ENCODE measurements around the gene ITGA11.

Gene ITGA11

GRCh38 chr15:68316061-68316804 lies 115.7 kb downstream of the ITGA11 start:
- Histone ChIP-seq H3K9me3 (ENCODE audit: control insufficient read depth, low read depth, low read length) (no peaks in the 10 kb centered on the region), H3K27me3 (ENCODE audit: control insufficient read depth, insufficient read depth, low read length) (no peaks in the 10 kb centered on the region), H3K4me1 (ENCODE audit: control insufficient read depth, low read depth, low read length) (peaks cover 13% of the 10 kb centered on the region), H3K36me3 (ENCODE audit: control insufficient read depth, low read depth, low read length) (no peaks in the 10 kb centered on the region), H3K27ac (ENCODE audit: low read length) (no peak overlapping the region), H3K4me3 (ENCODE audit: low read length) (no peak overlapping the region), H3K9ac (ENCODE audit: low read length) (no peak overlapping the region)

DNA sequence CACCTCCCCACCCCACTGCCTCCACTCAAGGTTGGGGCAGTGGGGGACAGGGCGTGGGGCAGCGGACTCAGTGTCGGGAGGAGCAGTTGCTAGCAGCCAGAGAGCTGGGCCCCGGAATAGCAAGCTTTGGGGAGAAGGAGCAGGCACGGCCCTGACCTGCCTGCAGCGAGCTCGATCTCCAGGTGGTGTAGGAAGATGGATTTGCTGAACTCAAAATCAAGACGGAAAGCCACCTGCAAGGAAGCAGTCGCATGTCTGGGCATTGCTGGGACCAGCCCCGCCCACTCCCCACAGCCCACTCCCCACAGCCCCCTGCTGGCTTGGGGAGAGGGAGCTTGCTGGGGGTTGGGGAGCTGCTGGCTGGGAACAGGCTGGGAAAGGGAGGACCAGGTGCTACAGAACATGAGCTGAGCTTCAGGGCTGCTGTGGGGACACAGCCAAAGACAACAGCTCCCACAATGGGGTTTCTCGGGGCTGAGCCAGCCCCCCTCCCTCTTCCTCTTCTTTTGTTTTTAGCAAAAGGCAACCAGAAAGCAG lies 116.4 kb downstream of the ITGA11 start:
- no peak overlapping the region for H3K27ac ChIP-seq (ENCODE audit: low read length)
- no peaks in the 10 kb centered on the region for H3K27me3 ChIP-seq (ENCODE audit: control insufficient read depth, insufficient read depth, low read length)
- H3K4me3 ChIP-seq (ENCODE audit: low read length) = no peak overlapping the region

DNA sequence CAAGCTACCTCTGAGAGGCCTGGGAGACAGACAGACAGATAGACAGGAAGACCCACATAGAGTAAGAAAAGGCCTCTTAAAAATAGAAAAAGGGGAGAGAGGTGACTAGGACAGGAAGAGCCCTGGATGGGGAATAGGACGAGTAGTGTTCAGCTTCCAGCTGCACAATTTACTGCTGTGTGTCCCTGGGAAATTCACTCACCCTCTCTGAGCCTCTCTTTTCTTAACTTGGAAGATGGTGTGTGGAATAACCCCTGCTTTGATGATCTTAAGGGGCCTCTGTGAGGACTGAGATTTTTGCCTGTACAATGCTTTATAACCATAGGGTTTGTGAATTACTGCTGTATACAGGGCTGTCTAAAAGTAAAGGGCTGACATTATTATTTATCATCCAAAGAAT lies 116.9 kb downstream of the ITGA11 start:
- H3K9me3 ChIP-seq (ENCODE audit: control insufficient read depth, low read depth, low read length) = no peaks in the 10 kb centered on the region
- H3K4me3 ChIP-seq (ENCODE audit: low read length) = no peak overlapping the region
- H3K27me3 ChIP-seq (ENCODE audit: control insufficient read depth, insufficient read depth, low read length) = no peaks in the 10 kb centered on the region
- H3K9ac ChIP-seq (ENCODE audit: low read length) = no peak overlapping the region
- H3K27ac ChIP-seq (ENCODE audit: low read length) = no peak overlapping the region
- no peaks in the 10 kb centered on the region for H3K36me3 ChIP-seq (ENCODE audit: control insufficient read depth, low read depth, low read length)
- peaks cover 13% of the 10 kb centered on the region for H3K4me1 ChIP-seq (ENCODE audit: control insufficient read depth, low read depth, low read length)

More for the DNA sequence above, 116.4 kb downstream of the ITGA11 start:
- H3K36me3 ChIP-seq (ENCODE audit: control insufficient read depth, low read depth, low read length) = no peaks in the 10 kb centered on the region
- H3K4me1 ChIP-seq (ENCODE audit: control insufficient read depth, low read depth, low read length) = peaks cover 13% of the 10 kb centered on the region
- no peaks in the 10 kb centered on the region for H3K9me3 ChIP-seq (ENCODE audit: control insufficient read depth, low read depth, low read length)
- H3K9ac ChIP-seq (ENCODE audit: low read length) = no peak overlapping the region

DNA sequence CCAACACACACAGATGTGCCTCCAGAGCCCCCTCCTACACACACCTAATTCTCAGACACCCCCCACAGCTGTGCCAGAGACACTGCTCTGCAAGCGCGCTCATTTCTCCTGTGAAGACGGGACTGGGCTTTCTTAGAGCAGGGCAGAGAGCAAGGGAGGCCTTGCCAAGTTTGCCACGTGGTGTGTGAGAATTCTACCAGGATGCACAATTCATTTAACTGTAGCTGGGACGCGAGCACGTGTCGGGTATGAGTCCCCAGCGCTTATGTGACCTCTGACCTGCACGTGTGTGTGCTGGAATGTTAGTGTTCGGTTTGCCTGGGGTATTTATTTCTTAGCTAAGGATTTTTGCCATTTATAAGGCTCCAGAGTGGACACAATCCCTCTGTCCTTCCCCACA lies 117.4 kb downstream of the ITGA11 start:
- Histone ChIP-seq H3K36me3 (ENCODE audit: control insufficient read depth, low read depth, low read length) (no peaks in the 10 kb centered on the region), H3K27ac (ENCODE audit: low read length) (no peak overlapping the region), H3K27me3 (ENCODE audit: control insufficient read depth, insufficient read depth, low read length) (no peaks in the 10 kb centered on the region), H3K9ac (ENCODE audit: low read length) (no peak overlapping the region), H3K9me3 (ENCODE audit: control insufficient read depth, low read depth, low read length) (no peaks in the 10 kb centered on the region), H3K4me3 (ENCODE audit: low read length) (no peak overlapping the region), H3K4me1 (ENCODE audit: control insufficient read depth, low read depth, low read length) (peaks cover 13% of the 10 kb centered on the region)

DNA sequence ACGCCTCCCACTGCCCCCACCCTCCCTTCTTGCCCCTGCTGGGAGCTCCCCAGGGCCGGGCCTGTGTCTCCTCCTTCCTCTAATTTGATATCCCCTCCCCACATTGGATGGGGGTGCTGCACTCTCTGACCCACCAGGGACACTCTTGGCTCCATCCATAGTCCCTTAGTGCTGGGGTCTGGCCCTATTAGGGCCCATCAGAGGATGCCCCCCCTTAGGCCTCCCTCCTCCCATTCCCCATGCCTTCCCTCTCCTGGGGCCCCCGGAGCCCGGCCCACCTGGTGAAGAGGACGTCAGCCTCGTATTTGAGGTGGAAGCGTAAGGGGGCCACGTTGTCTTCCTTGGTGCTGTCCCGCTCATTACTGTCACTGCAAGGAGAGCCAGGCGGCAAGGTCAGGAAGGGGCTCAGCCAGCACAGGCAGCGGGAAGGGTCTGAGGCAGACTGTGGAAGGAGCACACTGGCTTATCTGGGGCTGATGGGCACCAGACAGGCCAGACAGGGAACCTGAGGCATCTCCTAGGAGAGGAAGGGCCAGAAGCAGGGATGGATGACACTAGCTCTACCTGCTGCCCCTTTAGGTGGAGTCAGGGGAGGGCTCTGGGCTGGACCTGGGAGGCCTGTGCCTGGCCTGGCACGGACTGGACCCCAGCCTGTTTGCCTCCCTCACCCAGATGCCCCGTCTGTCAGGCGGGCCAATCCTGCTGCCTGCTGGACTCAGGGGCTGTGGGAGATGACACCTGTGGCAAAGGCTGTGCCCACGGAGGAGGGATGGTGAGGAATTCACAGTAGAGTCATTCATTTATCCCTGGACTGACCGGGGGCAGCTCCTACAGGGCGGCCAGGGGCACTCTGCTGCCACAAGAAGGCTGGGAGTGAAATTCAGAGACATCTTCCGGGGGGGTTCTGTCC lies 118.2 kb downstream of the ITGA11 start:
- Histone ChIP-seq H3K4me3 (ENCODE audit: low read length) (no peak overlapping the region), H3K9ac (ENCODE audit: low read length) (no peak overlapping the region), H3K9me3 (ENCODE audit: control insufficient read depth, low read depth, low read length) (no peaks in the 10 kb centered on the region), H3K27me3 (ENCODE audit: control insufficient read depth, insufficient read depth, low read length) (no peaks in the 10 kb centered on the region), H3K36me3 (ENCODE audit: control insufficient read depth, low read depth, low read length) (no peaks in the 10 kb centered on the region), H3K27ac (ENCODE audit: low read length) (no peak overlapping the region), H3K4me1 (ENCODE audit: control insufficient read depth, low read depth, low read length) (peaks cover 13% of the 10 kb centered on the region)

GRCh38 chr15:68312701-68313204 lies 119.2 kb downstream of the ITGA11 start:
- Histone ChIP-seq H3K4me3 (ENCODE audit: low read length) (no peak overlapping the region), H3K27me3 (ENCODE audit: control insufficient read depth, insufficient read depth, low read length) (no peaks in the 10 kb centered on the region), H3K36me3 (ENCODE audit: control insufficient read depth, low read depth, low read length) (no peaks in the 10 kb centered on the region), H3K9me3 (ENCODE audit: control insufficient read depth, low read depth, low read length) (no peaks in the 10 kb centered on the region), H3K27ac (ENCODE audit: low read length) (no peak overlapping the region), H3K9ac (ENCODE audit: low read length) (no peak overlapping the region), H3K4me1 (ENCODE audit: control insufficient read depth, low read depth, low read length) (peaks cover 13% of the 10 kb centered on the region)

DNA sequence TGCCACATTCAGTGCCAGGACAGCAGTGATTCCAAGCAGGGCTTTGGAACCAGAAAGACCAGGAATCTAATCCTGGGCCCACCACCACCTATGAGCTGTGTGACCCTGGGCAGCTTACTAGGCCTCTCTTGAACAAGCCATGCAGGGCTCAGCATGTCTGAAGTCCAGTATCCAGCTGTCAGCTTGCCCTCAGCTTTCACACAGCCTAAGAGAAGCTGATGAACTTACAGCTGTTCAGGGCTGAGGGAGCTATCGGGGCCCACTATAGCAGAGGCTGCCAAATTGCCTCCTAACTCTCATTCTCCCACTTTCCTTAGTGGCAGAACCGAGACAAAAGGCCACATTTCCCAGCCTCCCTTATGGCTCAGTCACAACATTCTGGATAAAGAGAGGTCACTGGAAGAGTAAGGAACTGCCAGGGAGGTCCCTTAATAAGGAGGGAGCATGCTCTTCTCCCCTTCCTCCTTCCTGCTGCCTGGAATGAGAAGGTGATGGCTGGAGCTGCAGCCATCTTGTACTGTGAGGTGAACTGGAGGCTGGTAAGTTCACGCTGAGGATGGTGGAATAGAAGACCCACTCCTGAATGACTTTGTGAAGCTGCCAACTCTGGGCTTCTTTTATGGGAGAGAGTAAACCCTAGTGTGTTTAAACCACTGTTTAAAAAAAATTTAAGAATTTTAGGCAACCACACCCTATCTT lies 120.0 kb downstream of the ITGA11 start:
- Histone ChIP-seq H3K4me3 (ENCODE audit: low read length) (no peak overlapping the region), H3K27me3 (ENCODE audit: control insufficient read depth, insufficient read depth, low read length) (no peaks in the 10 kb centered on the region), H3K4me1 (ENCODE audit: control insufficient read depth, low read depth, low read length) (peaks cover 17% of the 10 kb centered on the region), H3K36me3 (ENCODE audit: control insufficient read depth, low read depth, low read length) (no peaks in the 10 kb centered on the region), H3K9me3 (ENCODE audit: control insufficient read depth, low read depth, low read length) (no peaks in the 10 kb centered on the region), H3K9ac (ENCODE audit: low read length) (no peak overlapping the region), H3K27ac (ENCODE audit: low read length) (no peak overlapping the region)

DNA sequence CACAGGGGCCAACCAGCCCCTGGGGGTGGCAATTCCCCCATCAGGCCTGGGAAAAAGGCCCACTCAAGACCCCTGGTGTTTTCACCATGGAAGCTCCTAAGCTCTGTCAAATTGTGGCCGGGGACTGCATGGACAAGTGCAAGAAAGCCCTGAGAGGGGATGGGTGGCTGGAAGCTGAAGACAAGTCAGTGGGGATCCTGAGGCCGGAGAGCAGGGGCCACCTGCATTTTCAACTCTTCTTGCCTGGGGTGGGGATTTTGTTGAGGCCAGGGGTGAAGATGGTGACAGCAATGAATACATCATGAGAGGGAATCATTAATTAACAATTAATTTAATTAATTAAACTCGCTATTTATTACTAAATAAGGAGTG lies 120.5 kb downstream of the ITGA11 start:
- peaks cover 21% of the 10 kb centered on the region for H3K4me1 ChIP-seq (ENCODE audit: control insufficient read depth, low read depth, low read length)
- no peak overlapping the region for H3K27ac ChIP-seq (ENCODE audit: low read length)
- no peak overlapping the region for H3K9ac ChIP-seq (ENCODE audit: low read length)
- no peaks in the 10 kb centered on the region for H3K9me3 ChIP-seq (ENCODE audit: control insufficient read depth, low read depth, low read length)
- H3K36me3 ChIP-seq (ENCODE audit: control insufficient read depth, low read depth, low read length) = no peaks in the 10 kb centered on the region
- H3K27me3 ChIP-seq (ENCODE audit: control insufficient read depth, insufficient read depth, low read length) = no peaks in the 10 kb centered on the region
- H3K4me3 ChIP-seq (ENCODE audit: low read length) = no peak overlapping the region

DNA sequence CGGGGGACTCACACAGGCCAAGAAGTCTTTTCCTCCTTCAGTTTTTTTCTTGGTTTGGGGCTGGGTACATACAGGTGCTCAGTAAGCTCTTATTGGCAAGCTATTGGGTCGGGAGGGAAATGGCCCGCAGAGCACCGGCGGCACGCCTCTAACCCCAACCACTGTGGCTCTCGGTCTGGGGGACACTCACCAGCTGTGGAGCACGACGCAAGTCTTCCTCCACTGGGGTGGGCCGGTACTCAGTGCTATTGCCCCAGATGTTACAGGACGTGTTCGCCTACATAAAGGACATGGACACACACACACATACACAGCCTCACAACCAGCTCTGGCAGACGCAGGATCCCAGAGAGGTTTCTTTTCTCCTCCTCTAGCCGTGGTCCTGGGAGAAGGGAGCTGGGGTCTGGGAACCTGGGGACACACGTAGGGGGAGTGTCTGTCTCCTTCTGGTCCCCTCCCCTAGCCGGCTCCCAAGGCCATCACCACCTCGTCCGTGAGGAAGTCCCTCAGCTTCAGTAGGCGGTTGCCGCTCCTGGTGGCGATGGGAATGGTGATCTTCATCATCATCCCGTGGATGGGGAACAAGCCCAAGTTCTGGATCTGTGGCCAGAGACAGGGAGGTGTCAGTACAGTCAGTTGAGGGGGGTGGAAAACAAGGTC lies 121.0 kb downstream of the ITGA11 start:
- H3K36me3 ChIP-seq (ENCODE audit: control insufficient read depth, low read depth, low read length) = no peaks in the 10 kb centered on the region
- H3K4me3 ChIP-seq (ENCODE audit: low read length) = no peak overlapping the region
- H3K9ac ChIP-seq (ENCODE audit: low read length) = no peak overlapping the region
- H3K27ac ChIP-seq (ENCODE audit: low read length) = no peak overlapping the region
- no peaks in the 10 kb centered on the region for H3K27me3 ChIP-seq (ENCODE audit: control insufficient read depth, insufficient read depth, low read length)
- H3K4me1 ChIP-seq (ENCODE audit: control insufficient read depth, low read depth, low read length) = peaks cover 21% of the 10 kb centered on the region
- H3K9me3 ChIP-seq (ENCODE audit: control insufficient read depth, low read depth, low read length) = no peaks in the 10 kb centered on the region

- Histone ChIP-seq H3K9me3 (ENCODE audit: control insufficient read depth, low read depth, low read length) (no peaks in the 10 kb centered on the region), H3K27ac (ENCODE audit: low read length) (no peak overlapping the region), H3K36me3 (ENCODE audit: control insufficient read depth, low read depth, low read length) (no peaks in the 10 kb centered on the region)
Observed at GRCh38 chr15:68310178-68310803, 121.7 kb downstream of the ITGA11 start.

More at GRCh38 chr15:68310178-68310803, 121.7 kb downstream of the ITGA11 start:
- H3K4me1 ChIP-seq (ENCODE audit: control insufficient read depth, low read depth, low read length) = peaks cover 15% of the 10 kb centered on the region
- no peak overlapping the region for H3K9ac ChIP-seq (ENCODE audit: low read length)
- H3K4me3 ChIP-seq (ENCODE audit: low read length) = no peak overlapping the region
- H3K27me3 ChIP-seq (ENCODE audit: control insufficient read depth, insufficient read depth, low read length) = no peaks in the 10 kb centered on the region

All from iPS-18a (cell line).